Neural progenitor cell (in vitro differentiated cells): Measurements from ENCODE around the gene ZSWIM6. TPM values are rescaled to one million over a fixed set of nuclear protein-coding genes. Genes with fewer than 3 reads are reported as not detected.

ENCODE experiments used
- DNase-seq: peaks from one replicate; pipeline ENCODE4 v3.0.0-alpha.2; 2016; ENCODE audit warnings: low spot score
- H2AFZ ChIP-seq: fragments of 200-600 bp; sonication (generic); replicated peaks from 2 replicates; pipeline ENCODE4 v1.6.1; 2016; ENCODE audit warnings: antibody characterized with exemption
- H3F3A ChIP-seq: fragments of 200-600 bp; sonication (generic); 2 replicates; pipeline ENCODE4 v1.6.1; 2016; ENCODE audit warnings: antibody characterized with exemption, low read depth
- H3K27ac ChIP-seq: fragments of 200-600 bp; sonication (generic); 2 replicates; pipeline ENCODE4 v1.5.1; 2016; ENCODE audit warnings: mild to moderate bottlenecking
- H3K27me3 ChIP-seq: fragments of 200-600 bp; sonication (generic); 2 replicates; pipeline ENCODE4 v1.6.1; 2016; ENCODE audit warnings: mild to moderate bottlenecking, moderate library complexity
- H3K36me3 ChIP-seq: fragments of 200-600 bp; sonication (generic); 2 replicates; pipeline ENCODE4 v1.5.1; 2016
- H3K4me1 ChIP-seq: fragments of 200-600 bp; sonication (generic); 2 replicates; pipeline ENCODE4 v1.6.1; 2016; ENCODE audit warnings: mixed run types
- H3K4me2 ChIP-seq: fragments of 200-600 bp; sonication (generic); 2 replicates; pipeline ENCODE4 v1.6.1; 2016
- H3K4me3 ChIP-seq: fragments of 200-600 bp; sonication (generic); 2 replicates; pipeline ENCODE4 v1.5.1; 2016
- H3K79me2 ChIP-seq: fragments of 200-600 bp; sonication (generic); 2 replicates; pipeline ENCODE4 v1.6.1; 2016; ENCODE audit warnings: low read depth
- H3K9ac ChIP-seq: fragments of 200-600 bp; sonication (generic); 2 replicates; pipeline ENCODE4 v1.6.1; 2016
- H3K9me3 ChIP-seq: fragments of 200-600 bp; sonication (generic); 2 replicates; pipeline ENCODE4 v1.5.1; 2016; ENCODE audit warnings: low read depth
- H4K20me1 ChIP-seq: fragments of 200-600 bp; sonication (generic); 2 replicates; pipeline ENCODE4 v1.6.1; 2016; ENCODE audit warnings: low read depth
- H3K27ac Mint-ChIP-seq: 3 replicates; pipeline ENCODE4 v1.8.0; 2021; ENCODE audit warnings: mixed read lengths
- H3K27me3 Mint-ChIP-seq: 2 replicates; pipeline ENCODE4 v1.8.0; 2022; ENCODE audit warnings: low read depth, mild to moderate bottlenecking, inconsistent platforms, moderate library complexity, mixed read lengths; ENCODE audit not compliant: insufficient read depth
- H3K36me3 Mint-ChIP-seq: 3 replicates; pipeline ENCODE4 v1.8.0; 2021; ENCODE audit warnings: mixed read lengths
- H3K4me1 Mint-ChIP-seq: 3 replicates; pipeline ENCODE4 v1.8.0; 2021; ENCODE audit warnings: mixed read lengths
- H3K4me3 Mint-ChIP-seq: 3 replicates; pipeline ENCODE4 v1.8.0; 2021; ENCODE audit warnings: mild to moderate bottlenecking, moderate library complexity, mixed read lengths
- H3K9me3 Mint-ChIP-seq: 3 replicates; pipeline ENCODE4 v1.8.0; 2020; ENCODE audit warnings: mixed read lengths
- CTCF ChIP-seq: fragments of 200-600 bp; sonication (generic); IDR thresholded peaks from 2 replicates; pipeline ENCODE4 v1.5.1; 2017; ENCODE audit warnings: antibody characterized with exemption, mild to moderate bottlenecking
- EZH2 ChIP-seq: fragments of 200-600 bp; sonication (generic); IDR thresholded peaks from 2 replicates; pipeline ENCODE4 v1.6.1; 2017; ENCODE audit warnings: antibody characterized with exemption, mild to moderate bottlenecking, moderate library complexity
- EZH2phosphoT487 ChIP-seq: fragments of 200-600 bp; sonication (generic); IDR thresholded peaks from 2 replicates; pipeline ENCODE4 v1.6.1; 2017; ENCODE audit warnings: antibody characterized with exemption
- total RNA-seq: library from RNA; depleted of rRNA; stranded (reverse); fragments of >200 nt; gene quantifications from 2 replicates; pipeline ENCODE4 v1.2.3, GENCODE V29; 2015; ENCODE audit warnings: low replicate concordance

The ZSWIM6 gene
- total RNA-seq, 1 donor from 2014 or later = 32.2 TPM

- Mint-ChIP-seq H3K27ac (no peak overlapping the region), H3K4me1 (peaks cover 5% of the 10 kb centered on the region), H3K9me3 (peaks cover 28% of the 10 kb centered on the region), H3K27me3 (no peaks in the 10 kb centered on the region), H3K36me3 (peaks cover 25% of the 10 kb centered on the region), H3K4me3 (no peak overlapping the region)
- TF ChIP-seq EZH2 = no peak
- no peak for TF ChIP-seq EZH2phosphoT487
- TF ChIP-seq CTCF = no peak
- Histone ChIP-seq H3K36me3 (no peaks in the 10 kb centered on the region), H3K79me2 (peaks cover 98% of the 10 kb centered on the region), H2AFZ (no peak overlapping the region), H3K9ac (no peak overlapping the region), H3K27me3 (no peaks in the 10 kb centered on the region), H3F3A (no peaks in the 10 kb centered on the region), H3K4me3 (no peak overlapping the region), H3K4me1 (peaks cover 4% of the 10 kb centered on the region), H3K27ac (no peak overlapping the region), H3K9me3 (no peaks in the 10 kb centered on the region), H4K20me1 (peaks cover 72% of the 10 kb centered on the region), H3K4me2 (no peak overlapping the region)
- no peak for DNase-seq
These were observed 20.6 kb downstream of the ZSWIM6 start for GRCh38 chr5:61352612-61353156.

- peaks cover 75% of the 10 kb centered on the region for H4K20me1 ChIP-seq
- Mint-ChIP-seq H3K36me3 (peaks cover 27% of the 10 kb centered on the region), H3K27me3 (no peaks in the 10 kb centered on the region), H3K27ac (no peak overlapping the region), H3K9me3 (peaks cover 30% of the 10 kb centered on the region), H3K4me1 (peaks cover 5% of the 10 kb centered on the region), H3K4me3 (no peak overlapping the region)
- H3K79me2 ChIP-seq = peaks cover 99% of the 10 kb centered on the region
- no peaks in the 10 kb centered on the region for H3K9me3 ChIP-seq
- H3K4me1 ChIP-seq = peaks cover 4% of the 10 kb centered on the region
- no peak overlapping the region for H3K27ac ChIP-seq
- no peaks in the 10 kb centered on the region for H3F3A ChIP-seq
- no peak overlapping the region for H3K4me3 ChIP-seq
- no peaks in the 10 kb centered on the region for H3K27me3 ChIP-seq
- H3K4me2 ChIP-seq = no peak overlapping the region
- H3K9ac ChIP-seq = no peak overlapping the region
- no peak overlapping the region for H2AFZ ChIP-seq
- DNase-seq = no peak
- TF ChIP-seq EZH2 = no peak
- no peak for TF ChIP-seq CTCF
- no peak for TF ChIP-seq EZH2phosphoT487
- H3K36me3 ChIP-seq = no peaks in the 10 kb centered on the region
These were observed 21.2 kb downstream of the ZSWIM6 start for GRCh38 chr5:61353293-61353692.

GRCh38 chr5:61354199-61354598 lies 22.1 kb downstream of the ZSWIM6 start:
- no peak overlapping the region for H3K4me3 Mint-ChIP-seq
- TF ChIP-seq CTCF (no peak), EZH2 (no peak), EZH2phosphoT487 (no peak)
- Histone ChIP-seq H3K9ac (no peak overlapping the region), H2AFZ (no peak overlapping the region), H3K4me3 (no peak overlapping the region), H3K27ac (no peak overlapping the region), H4K20me1 (peaks cover 75% of the 10 kb centered on the region), H3K79me2 (peaks cover 99% of the 10 kb centered on the region), H3F3A (no peaks in the 10 kb centered on the region), H3K36me3 (no peaks in the 10 kb centered on the region), H3K4me2 (no peak overlapping the region), H3K27me3 (no peaks in the 10 kb centered on the region), H3K4me1 (peaks cover 4% of the 10 kb centered on the region), H3K9me3 (no peaks in the 10 kb centered on the region)
- no peak overlapping the region for H3K27ac Mint-ChIP-seq
- H3K36me3 Mint-ChIP-seq = peaks cover 28% of the 10 kb centered on the region
- peaks cover 30% of the 10 kb centered on the region for H3K9me3 Mint-ChIP-seq
- H3K4me1 Mint-ChIP-seq = peaks cover 8% of the 10 kb centered on the region
- no peak for DNase-seq
- H3K27me3 Mint-ChIP-seq = no peaks in the 10 kb centered on the region
